ENCODE results near the gene GAGE13. TPM values are rescaled to one million over a fixed set of nuclear protein-coding genes. Genes with fewer than 3 reads are reported as not detected.
"Not testable (repeated sequence)": the region's sequence is repeated elsewhere in the genome, so short reads cannot be mapped to it uniquely, and the experiment has no call there.

The GAGE13 gene
- total and polyA plus RNA-seq, 2 donors (not counting 3 experiments of a cell fraction or from before 2014, with no cell fraction given): not detected

- FAIRE-seq (no peak), DNase-seq (ENCODE audit: low read depth, low spot score) (no peak)
- H2AFZ ChIP-seq (ENCODE audit: low read depth, low read length): no peak within 1 kb of the TSS
- H3K27me3 ChIP-seq (ENCODE audit: control insufficient read depth in 2 of 2, insufficient read depth in 2 of 2, low read length in 2 of 2): no peaks in the 10 kb centered on the region
- dilution Hi-C loops (cut with MboI; ENCODE audit: extremely low pct_ligation_motif_present, low sequenced_read_pairs) (no loop called here), intact Hi-C loops (cut with micrococcal nuclease) (no loop called here)
- H3K4me3 ChIP-seq (replicated peaks in 1 of 3; ENCODE audit: insufficient read depth in 1 of 3, low read depth in 1 of 3, low read length in 3 of 3): no peak within 1 kb of the TSS
- CTCF ChIA-PET: no interaction called here
- H3K9me1 ChIP-seq (replicated peaks; ENCODE audit: control insufficient read depth, extremely low read depth, insufficient read depth, low read length): no peaks in the 10 kb centered on the region
- H3K9me3 ChIP-seq (replicated peaks; ENCODE audit: control insufficient read depth, insufficient read depth, low read length): no peaks in the 10 kb centered on the region
- no peak within 1 kb of the TSS for H3K27ac ChIP-seq (ENCODE audit: insufficient read depth, low read depth, low read length)
- H3K79me2 ChIP-seq (ENCODE audit: control insufficient read depth, insufficient read depth, low read length): no peaks in the 10 kb centered on the region
- TF ChIP-seq FOS (IDR thresholded peaks at IDR 0.05; ENCODE audit: borderline replicate concordance, insufficient read depth, low read length) (no peak), MAX (IDR thresholded peaks at IDR 0.05; ENCODE audit: insufficient read depth, insufficient read length) (no peak), MYC (IDR thresholded peaks at IDR 0.05; ENCODE audit: low read depth, low read length) (no peak), GATA2 (IDR thresholded peaks at IDR 0.05; ENCODE audit: insufficient read depth, insufficient read length, low read depth, low read length) (no peak), POLR2A (IDR thresholded peaks at IDR 0.05; ENCODE audit: low read depth, low read length) (no peak), POLR2AphosphoS5 (IDR thresholded peaks at IDR 0.05; ENCODE audit: insufficient read depth, low read depth, low read length) (no peak), EZH2 (IDR thresholded peaks at IDR 0.05; ENCODE audit: borderline replicate concordance, low read depth, low read length, severe bottlenecking) (no peak), CTCF (IDR thresholded peaks at IDR 0.05; ENCODE audit: extremely low read depth in 1 of 2, insufficient read depth in 1 of 2, low read depth in 1 of 2, low read length in 2 of 2) (no peak), JUN (IDR thresholded peaks at IDR 0.05; ENCODE audit: borderline replicate concordance, insufficient read depth, insufficient read length, low read depth) (no peak)
- H4K20me1 ChIP-seq (replicated peaks; ENCODE audit: control insufficient read depth, extremely low read depth, insufficient read depth, low read length): no peaks in the 10 kb centered on the region
- POLR2A ChIA-PET: no interaction called here
- no peaks in the 10 kb centered on the region for H3K4me1 ChIP-seq (ENCODE audit: control insufficient read depth, extremely low read depth, insufficient read depth, low read length)
- no peak within 1 kb of the TSS for H3K9ac ChIP-seq (replicated peaks; ENCODE audit: extremely low read depth, insufficient read depth, low read length)
- no TSS peak for BruUV-seq (replicated peaks)
- H3K36me3 ChIP-seq (ENCODE audit: control insufficient read depth in 2 of 2, extremely low read depth in 1 of 2, insufficient read depth in 2 of 2, low read length in 2 of 2): no peaks in the 10 kb centered on the region
- H3K4me2 ChIP-seq (ENCODE audit: insufficient read depth, low read length): no peak within 1 kb of the TSS
These were observed 28.0 kb upstream of the GAGE13 start, which contains the start of gene GAGE10 for GRCh38 chrX:49303346-49303745. TSS of gene GAGE10 (plus strand) at chrX:49303646. CDS start at chrX:49304860, 1,214 bp downstream.

DNA sequence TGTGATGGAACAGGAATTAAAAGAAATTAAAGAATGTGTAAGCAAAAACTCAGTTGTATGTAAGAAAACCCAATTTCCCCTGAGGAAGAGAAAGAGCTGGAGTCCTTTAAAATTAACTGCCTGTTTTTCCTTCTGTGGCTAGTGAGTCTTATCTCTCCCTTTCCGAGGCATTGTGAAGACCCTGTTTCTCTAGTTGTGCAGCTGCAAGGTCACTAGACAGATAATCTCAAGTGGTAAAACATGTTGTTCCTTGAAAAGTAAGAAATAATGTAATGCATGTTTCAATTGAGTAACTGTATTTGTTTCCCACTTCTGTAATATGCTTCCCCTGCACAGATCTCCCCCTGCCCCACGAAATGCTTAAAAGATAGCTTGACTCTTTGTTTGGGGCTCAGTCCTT lies 23.6 kb upstream of the GAGE13 start:
- H3K4me1 ChIP-seq (ENCODE audit: control insufficient read depth, extremely low read depth, insufficient read depth, low read length); H3K9me1 ChIP-seq (replicated peaks; ENCODE audit: control insufficient read depth, extremely low read depth, insufficient read depth, low read length); H3K27me3 ChIP-seq (ENCODE audit: control insufficient read depth in 2 of 2, insufficient read depth in 2 of 2, low read length in 2 of 2); H3K9me3 ChIP-seq (replicated peaks; ENCODE audit: control insufficient read depth, insufficient read depth, low read length); DNase-seq (ENCODE audit: low read depth, low spot score); FAIRE-seq; H3K4me3 ChIP-seq (replicated peaks in 1 of 3; ENCODE audit: insufficient read depth in 1 of 3, low read depth in 1 of 3, low read length in 3 of 3); H3K4me2 ChIP-seq (ENCODE audit: insufficient read depth, low read length); dilution Hi-C loops (cut with MboI; ENCODE audit: extremely low pct_ligation_motif_present, low sequenced_read_pairs); H3K27ac ChIP-seq (ENCODE audit: insufficient read depth, low read depth, low read length); intact Hi-C loops (cut with micrococcal nuclease); POLR2A ChIA-PET; H2AFZ ChIP-seq (ENCODE audit: low read depth, low read length); H4K20me1 ChIP-seq (replicated peaks; ENCODE audit: control insufficient read depth, extremely low read depth, insufficient read depth, low read length); H3K36me3 ChIP-seq (ENCODE audit: control insufficient read depth in 2 of 2, extremely low read depth in 1 of 2, insufficient read depth in 2 of 2, low read length in 2 of 2); H3K79me2 ChIP-seq (ENCODE audit: control insufficient read depth, insufficient read depth, low read length); H3K9ac ChIP-seq (replicated peaks; ENCODE audit: extremely low read depth, insufficient read depth, low read length); BruUV-seq (replicated peaks): not testable (repeated sequence)
- CTCF ChIA-PET: interaction anchor here (1.7 kb wide), 1 partner anchor 13 kb away, joined by 3 read pairs; no protein-coding TSS in a partner anchor
